GM19463 (cell line): ENCODE data around the gene KIF6.

Experiments
- ATAC-seq: cut with Tn5 transposase; IDR thresholded peaks from one replicate; pipeline ENCODE4 v1.9.1; 2021; ENCODE audit warnings: mild to moderate bottlenecking, moderate library complexity; ENCODE audit not compliant: unreplicated experiment

KIF6 gene

DNA sequence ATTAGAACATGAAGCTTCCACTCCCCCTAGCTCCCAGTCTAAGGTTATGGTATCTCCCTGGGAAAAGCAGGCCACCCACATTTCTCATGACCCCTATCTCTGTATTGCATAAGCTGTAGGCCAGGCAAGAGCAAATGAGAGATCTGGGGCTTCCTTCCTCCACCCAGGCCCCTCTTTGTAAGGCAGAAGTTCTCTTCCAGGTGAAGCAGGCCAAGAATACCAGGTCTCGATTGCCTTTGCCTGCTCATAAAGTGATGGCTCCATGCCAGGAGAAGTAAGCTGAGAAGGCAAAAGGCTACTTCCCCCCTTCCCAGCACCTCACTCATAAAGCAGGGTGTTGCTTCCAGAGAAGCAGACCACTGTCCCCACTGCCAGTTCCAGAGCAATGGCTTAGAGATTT is 258.6 kb downstream of the KIF6 start:
- no peak for ATAC-seq

DNA sequence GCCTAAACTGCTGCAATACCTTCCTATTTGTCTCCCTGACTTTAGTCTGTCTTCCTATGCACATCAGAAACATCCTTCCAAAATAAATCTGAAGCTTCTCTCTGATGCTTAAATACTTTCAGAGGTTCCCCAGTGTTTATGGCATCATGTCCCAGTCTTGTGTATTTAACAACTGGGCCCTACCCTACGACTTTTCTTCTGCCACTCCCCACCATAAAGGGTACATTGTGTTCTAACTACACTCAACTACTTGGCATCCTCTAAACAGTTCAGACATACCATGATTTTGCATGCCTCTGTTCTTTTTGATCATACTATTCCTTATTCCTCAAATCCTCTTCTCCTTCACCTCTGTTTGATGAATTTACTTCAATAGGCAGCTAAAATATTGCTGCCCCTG is 259.7 kb downstream of the KIF6 start:
- ATAC-seq = no peak

DNA sequence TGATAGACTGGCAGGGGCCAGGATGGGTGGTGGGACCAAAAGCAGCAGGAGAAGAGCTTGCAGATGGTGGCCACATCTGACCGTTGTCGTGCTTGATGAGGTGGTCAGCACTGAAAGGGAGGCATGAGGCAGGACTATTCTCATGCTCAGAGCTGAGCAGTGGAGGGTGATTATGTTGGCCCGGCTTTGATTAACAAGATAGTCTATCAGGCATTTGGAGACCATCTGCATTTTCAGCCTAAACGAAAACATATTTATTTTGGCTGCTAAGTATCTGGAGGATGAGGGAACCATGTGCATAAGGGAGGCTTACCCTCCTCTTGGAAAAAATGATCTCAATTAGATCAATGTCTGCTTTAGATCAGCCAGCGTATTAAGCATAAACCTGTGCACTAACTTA is 261.1 kb downstream of the KIF6 start:
- ATAC-seq = no peak

DNA sequence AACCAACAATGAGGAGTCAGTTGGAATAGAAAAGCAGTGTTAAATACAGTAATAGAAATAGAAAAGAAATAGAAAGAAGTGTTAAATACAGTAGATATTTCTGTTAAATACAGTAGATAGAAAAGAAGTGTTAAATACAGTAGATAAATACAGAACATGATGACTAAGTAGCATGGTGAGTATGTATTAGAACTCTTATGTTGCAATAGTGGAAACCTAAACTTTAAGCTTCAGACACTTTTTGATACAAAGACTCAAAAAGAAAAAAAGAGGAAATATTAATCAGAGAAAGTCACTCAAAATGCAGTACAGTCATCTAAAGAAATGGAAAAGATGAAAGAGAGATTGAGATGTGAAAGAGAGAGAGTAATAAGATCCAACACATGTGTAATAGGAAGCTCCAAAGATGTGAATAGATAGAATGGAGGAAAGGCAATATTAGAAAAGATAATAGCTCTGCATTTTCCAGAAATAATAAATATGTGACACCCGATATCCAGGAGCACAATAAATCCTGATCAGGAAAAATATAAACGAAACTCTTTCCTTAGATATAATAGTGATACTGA is 271.2 kb downstream of the KIF6 start:
- ATAC-seq = no peak

DNA sequence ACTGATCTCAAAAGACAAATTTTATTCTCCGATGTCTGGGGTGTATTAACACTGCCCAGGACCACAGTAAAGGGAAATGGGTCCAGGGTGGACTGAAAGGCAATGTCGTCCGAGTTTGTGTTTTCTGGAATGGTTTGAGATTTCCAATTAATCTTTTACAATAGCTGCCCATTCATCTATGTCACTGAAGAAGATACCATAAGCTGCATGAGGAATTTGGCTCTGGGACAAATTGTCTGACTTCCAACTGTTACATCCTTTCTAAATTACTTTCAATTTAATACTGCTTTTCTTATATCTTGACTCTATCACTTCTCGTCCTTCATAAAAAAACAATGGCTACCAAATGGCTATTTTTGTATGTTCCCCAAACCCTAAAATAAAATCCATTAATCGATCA is 272.0 kb downstream of the KIF6 start:
- no peak for ATAC-seq

DNA sequence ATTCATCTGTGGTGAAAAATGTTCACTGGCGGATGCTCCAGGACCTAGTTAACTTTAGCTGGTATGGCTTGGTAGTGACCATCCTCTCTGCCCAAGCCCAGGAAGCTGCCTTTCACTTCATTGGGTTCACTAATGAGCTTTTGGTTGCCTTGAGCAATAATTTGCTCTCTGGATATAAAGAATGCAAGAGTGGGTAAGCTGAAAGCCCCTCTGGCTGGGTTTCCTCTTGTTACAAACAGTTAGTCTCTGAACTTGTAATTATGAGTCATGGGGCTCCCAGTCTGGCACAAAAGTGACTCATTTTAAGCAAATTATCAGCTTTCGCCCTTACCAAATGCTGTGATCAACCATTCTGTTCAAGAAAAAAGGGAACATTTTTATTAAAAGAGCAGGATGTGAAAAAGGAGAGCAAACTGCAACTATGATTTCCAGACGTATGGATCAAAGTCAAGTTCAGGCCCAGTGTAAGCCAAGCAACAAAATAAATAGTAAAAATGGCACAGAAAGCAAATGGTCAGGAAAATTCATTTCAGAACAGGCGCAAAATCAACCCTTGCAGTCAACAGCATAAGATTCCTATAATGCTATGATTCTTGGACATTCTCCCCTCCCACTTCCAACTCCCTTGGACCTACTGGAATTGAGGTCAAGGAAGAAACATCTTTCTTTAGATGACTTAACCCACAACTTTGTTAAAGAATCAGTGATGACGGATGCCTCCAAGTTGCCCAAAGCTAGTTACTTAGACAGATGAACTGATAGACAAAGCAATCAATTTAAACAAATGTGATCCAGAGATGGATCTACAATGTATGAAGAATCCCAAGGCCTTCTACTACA is 272.7 kb downstream of the KIF6 start:
- ATAC-seq = no peak

DNA sequence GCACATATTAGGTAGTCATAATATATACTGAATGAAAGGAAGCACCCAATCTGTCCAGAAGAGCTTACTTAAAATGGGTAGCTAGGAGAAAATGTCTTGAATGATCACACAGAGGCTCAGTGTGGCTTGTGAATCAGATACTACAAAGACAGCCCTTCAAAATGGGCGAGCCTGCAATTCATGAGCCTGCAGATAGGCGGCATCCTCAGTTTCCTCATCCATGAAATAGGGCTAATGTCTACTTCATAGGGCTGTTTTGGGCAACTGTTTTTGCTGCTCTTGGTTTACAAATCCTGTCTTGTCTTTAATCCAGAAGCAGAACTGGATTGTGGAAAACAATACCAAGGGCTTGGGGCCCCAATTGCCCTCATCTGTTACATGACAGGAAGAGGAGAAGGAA is 273.4 kb downstream of the KIF6 start:
- ATAC-seq = no peak

DNA sequence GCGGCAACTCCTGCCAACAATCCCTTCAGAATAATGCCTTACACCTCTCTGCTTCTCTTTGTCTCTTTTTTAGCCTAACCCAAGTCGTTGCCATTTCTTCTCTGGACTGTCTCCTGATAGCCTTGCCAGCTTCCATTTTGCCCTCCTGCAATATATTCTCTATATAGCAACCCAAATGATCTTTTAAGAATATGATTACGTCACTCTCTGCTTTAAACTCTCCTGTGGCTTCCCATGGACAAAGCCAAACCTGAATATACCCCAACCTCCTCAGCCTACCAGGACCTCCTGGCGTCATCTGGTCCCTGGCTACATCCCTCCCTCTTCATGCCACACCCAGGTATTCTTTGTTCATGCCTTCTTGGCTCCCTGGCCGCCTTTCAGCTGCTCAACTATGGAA is 276.2 kb downstream of the KIF6 start:
- no peak for ATAC-seq

DNA sequence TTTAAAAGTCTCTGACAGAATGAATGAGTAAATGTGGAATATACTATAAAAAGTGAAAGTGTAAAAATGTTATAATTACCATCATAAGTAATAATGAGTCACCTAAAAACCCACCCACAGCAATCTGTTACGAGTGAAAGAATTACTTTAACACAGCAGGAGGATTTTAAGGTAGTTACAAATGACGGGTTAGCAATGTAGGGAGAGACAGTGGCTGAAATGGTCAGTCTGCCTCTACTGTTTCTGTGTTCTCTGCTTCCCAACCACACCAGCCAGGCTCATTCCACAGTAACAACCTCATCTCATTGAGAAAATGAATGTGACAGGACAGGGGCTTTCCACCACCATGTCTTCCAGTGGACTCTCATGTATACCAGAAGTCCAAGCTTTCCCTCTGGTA is 278.3 kb downstream of the KIF6 start:
- ATAC-seq = no peak

DNA sequence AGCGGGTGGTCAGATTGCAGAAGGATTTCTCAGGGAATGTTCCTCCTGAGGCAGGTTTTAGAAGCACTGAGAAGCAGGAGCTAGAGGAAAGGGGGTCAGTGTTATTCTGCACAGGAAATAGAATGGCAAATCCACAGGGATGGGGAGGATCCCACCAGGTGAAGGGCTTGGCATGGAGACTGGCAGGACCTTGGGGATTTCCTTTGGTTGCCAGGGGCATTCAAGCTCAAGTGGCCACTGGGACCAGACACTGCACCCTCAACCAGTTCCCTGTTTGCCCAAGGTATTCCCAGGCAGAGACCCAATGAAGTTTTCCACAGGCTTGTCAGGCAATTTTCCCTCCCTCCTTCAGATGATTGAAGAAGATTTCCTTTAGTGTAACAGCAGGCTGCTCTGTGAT is 279.5 kb downstream of the KIF6 start:
- no peak for ATAC-seq

DNA sequence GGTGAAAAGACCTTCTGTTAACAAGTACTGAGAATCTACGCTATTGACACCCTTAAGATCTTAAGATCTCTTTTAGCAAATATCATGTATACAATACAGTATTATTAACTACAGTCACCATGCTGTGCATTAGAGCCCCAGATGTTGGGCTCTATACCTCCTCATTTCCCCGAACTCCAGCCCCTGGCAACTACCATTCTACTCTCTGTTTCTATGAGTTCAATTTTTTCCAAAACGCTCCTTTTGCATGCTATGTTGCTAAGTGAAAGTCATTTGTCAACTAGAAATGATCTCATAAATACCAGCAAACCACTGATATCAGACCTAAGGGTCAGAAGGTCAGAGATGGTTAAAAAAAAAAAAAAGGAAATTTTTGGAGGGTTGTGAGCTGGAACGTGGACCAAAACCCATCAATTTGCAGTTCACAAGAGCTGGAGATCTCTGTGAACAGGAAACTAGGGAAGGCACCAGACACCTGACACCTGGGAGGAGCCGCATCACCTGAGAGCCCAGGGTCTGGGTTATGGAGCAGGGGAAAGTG is 280.7 kb downstream of the KIF6 start:
- ATAC-seq = no peak

DNA sequence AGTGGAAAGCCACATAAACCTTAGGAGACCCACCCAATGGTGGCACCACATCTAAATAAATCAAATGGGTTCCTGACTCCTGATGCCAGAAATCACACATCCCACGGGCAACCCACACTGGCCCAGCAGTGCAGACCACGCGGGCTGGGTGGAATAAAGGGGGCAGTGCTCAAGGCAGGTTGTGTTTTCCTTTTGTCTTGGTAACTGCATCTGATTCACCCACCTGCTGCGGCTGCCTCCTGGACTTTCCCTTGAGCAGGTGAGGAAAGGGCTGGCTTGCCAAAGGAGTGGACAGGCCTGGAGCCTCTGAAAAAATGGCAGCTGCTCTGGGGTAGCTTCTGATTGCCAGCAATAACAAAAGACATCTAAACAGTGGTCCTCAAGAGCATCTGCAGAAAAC is 283.2 kb downstream of the KIF6 start:
- ATAC-seq = no peak

DNA sequence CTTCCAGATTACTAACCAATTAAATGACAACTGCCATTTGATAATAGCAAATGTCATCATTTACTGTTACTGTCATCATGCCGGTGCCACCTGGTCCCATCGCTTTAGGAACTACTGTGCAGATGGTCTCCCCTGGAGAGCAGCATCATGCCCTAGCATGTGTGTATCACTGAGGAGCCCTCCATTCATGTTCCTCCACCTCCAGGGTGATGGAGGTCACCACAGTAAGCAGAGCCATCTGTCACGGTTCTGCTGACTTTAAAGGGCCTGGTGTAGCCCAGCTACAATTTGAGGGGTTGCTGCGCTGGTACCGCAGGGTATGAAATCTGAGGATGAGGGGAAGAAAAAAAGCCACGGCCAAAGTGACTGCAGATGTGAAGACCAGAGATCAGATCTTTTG is 283.9 kb downstream of the KIF6 start:
- ATAC-seq = no peak

DNA sequence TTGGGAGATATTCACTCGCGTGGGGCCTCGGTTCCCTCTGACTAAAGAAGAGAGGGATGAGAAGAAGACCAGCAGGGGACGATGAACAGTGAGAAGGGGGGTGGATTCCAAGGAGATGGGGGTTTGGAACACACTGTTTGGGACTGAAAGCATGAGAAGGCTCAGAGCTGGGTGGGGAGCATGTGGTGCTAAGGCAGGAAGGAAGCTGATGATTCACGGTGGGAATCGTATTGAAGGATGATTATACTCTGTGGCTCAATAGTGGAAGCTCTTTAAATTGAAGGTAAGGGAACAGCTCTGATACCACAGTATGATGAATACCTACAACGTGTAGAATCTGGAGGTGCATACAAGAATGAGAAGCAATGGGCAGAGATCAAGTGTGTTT is 285.2 kb downstream of the KIF6 start:
- ATAC-seq = no peak

DNA sequence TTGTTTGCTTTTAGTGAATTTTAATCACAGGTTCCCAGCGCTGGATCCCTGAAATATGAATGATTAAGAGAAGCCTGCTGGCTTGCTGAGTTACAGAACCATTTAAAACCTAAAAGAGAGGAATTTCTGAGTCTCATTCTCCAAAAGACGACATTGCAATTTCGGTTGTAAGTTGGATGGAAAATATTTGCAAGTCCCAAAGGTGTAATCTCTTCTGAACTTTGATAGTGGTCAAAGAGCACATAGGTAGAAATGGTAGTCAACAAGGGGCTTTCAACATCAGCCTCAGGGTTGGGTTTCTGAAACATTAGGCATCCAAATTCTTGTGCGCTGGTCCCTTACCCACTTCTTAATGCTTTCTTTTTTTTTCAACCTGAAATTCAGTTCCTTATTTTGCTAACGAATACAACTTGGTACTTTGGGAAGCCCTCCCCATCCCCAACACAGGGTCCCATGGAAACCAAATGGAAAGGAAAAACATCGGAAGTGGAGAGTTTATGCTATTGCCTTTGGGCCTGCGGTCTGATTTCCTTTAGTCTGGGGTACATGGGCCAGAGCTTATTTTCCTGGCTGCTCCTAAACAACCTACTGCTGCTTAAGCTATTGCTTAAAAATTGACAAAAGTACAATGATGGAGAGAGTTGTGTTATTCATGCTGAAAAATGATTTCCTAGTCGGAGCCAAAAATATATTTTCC is 285.7 kb downstream of the KIF6 start:
- ATAC-seq = no peak

DNA sequence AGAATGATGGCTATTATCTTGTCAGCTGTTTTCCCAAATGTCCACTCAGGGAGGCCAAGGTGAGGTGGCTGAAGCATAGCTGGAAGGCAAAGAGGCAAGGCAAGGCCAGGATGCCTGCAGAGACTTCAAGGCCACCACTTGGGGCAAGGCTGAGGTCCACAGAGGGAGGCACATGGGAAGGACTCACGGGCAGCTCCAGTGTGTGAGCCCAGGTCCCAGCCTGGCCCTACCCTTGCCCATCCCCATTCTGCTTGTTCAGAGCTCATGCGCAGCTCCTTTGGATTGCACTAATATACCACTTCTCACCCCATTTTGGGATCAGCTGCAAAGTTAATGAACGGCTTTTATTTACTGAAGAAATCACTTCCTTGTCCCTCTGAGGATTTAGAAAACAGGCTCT is 291.6 kb downstream of the KIF6 start:
- ATAC-seq = no peak

DNA sequence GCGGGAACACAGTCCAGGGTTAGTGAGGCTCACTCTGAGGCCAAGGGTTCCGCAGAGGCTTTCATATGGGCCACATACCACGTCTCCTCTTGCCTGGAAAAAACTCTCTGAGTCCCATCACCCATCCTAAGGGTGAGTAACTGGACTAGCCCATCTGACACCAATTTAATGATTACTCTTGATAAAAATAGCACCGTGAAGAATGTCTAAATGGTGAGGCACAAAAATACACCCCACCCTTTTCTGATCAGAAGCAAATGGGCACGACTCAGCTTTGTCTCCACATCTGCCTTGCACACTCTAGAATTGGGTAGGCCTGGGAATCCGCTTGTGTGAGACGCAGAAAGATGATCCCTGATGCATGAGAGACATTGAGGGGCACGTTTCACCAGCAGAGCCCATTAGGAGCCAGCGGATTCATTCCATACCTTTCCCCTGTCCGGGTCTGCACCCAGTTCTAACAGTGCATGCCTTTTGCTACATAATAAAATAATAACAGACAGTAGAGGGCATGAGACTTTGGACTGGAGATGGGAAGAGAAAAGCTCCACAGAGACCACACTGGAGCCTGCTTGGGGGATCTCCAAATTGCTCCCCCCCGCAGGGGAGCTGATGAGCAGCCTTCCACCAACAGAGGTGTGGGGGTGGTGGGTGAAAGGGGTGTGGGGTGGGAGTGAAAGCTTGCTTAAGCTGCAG is 292.7 kb downstream of the KIF6 start:
- ATAC-seq = no peak

DNA sequence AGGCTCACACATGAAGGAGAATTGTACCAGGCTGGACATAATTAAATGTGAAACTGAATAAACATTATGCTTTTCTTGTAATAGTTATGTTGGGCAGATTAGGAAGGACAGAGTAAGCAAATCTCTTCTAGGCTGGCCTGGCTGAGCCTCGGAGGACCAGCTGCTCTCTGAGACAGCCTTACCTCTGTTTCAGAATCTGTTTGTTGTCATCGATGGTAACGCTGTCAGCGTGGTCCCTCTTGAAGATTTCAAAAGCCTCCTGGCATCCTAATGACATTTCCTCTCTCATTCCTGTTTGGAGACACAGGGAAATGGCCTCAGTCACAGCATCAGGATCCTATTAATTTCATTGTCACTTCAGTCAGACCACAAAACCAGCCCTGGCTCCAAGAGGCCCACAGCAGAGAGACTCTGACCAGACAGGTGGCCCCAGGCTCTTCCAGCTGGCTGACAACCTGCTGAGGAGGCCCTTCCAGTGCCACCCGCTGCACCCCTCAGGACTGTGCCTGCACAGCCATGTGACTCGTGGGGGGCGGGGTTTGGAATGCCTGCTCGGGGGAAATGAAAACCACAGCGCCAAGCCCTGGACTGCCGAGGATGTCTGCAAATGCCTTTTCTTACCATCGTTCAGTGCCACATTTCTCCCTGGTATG is 294.2 kb downstream of the KIF6 start:
- ATAC-seq = no peak

DNA sequence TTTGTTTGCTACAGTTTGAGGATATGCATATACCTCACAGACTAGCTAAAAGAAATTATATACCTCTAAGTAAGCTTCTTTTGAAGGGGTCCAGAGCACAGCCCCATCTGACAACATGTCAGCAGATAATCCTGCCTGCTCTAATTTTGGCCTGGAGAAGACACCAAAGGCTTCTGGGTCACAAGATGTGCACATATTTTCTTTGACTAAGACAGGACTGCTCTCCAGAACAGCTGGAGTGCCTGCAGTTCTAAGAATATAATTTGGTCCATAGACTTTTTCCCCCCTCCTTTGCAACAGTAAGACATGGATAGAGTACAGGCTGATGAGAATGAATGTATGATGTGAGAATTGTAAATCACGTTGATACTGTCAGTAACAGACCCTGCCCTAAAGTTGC is 294.8 kb downstream of the KIF6 start:
- ATAC-seq = no peak

DNA sequence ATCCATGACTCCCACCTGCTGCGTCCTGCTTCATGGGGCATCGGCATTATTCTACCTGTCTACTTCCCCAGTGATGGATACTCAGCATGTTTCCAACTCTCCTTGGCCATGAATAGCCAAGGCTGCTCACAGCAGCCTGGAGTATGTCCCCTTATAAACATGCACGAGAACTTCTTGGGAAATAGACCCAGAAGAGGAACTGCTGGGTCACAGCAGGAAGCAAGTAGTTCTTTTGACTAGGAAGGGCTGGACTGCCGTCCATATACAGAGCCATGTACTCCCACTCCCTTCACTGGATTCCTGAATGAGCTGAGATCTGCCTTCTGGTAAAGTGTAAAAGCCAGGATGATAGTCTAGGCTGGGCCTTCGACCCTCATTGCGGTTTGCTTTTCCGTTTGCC is 296.4 kb downstream of the KIF6 start:
- ATAC-seq = no peak

DNA sequence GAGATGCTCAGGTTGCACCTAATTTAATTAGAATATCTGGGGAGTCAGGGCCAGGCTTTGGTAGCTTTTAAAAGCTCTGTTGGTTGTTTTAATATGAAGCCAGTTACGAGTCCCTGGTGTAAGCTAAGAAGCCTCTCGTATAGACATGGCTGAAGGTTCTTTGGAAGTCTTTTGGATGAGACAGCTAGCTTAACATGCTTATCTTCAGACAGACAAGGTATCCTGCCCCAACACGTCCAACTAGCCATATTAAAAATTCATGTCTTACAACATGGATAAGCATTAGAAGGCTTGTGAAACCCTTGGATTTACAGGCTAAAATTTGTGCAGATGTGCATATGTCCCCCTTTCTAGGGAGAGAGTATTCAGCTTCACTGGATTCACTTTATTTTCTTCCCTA is 297.1 kb downstream of the KIF6 start:
- no peak for ATAC-seq
